Breast epithelium (tissue), 4 donors: Measurements from ENCODE around the gene B3GNT7. TPM values are rescaled to one million over a fixed set of nuclear protein-coding genes. Genes with fewer than 3 reads are reported as not detected.
"Not testable (repeated sequence)": the region's sequence is repeated elsewhere in the genome, so short reads cannot be mapped to it uniquely, and the experiment has no call there.

Experiments
- DNase-seq, 2 donors: peaks; one replicate each; pipeline ENCODE4 v3.0.0-alpha.2; 2019; ENCODE audit warnings: low spot score in 2 of 2
- H3K27ac ChIP-seq, 2 donors: fragments of 200-600 bp; sonication (generic) in 1 of 2; one replicate each; pipeline ENCODE4 v1.5.1; 2016 to 2019; ENCODE audit warnings: mild to moderate bottlenecking in 1 of 2
- H3K27me3 ChIP-seq, 2 donors: fragments of 200-600 bp; sonication (generic) in 1 of 2; one replicate each; pipeline versions ENCODE4 v1.5.1 to v1.6.0; 2017 to 2019; ENCODE audit warnings: control low read depth in 1 of 2, mild to moderate bottlenecking in 1 of 2
- H3K36me3 ChIP-seq: fragments of 200-600 bp; one replicate; pipeline ENCODE4 v1.5.1; 2019
- H3K4me1 ChIP-seq, 2 donors: fragments of 200-600 bp; sonication (generic); one replicate each; pipeline ENCODE4 v1.5.1; 2016 to 2019; ENCODE audit warnings: control low read depth in 1 of 2
- H3K4me3 ChIP-seq, 3 donors: fragments of 200-600 bp; sonication (generic); 1 replicate in 2 of 3; 2 replicates in 1 of 3; pipeline ENCODE4 v1.5.1; 2016 to 2019; ENCODE audit warnings: mild to moderate bottlenecking in 3 of 3, moderate library complexity in 2 of 3
- H3K9me3 ChIP-seq, 2 donors: fragments of 200-600 bp; sonication (generic) in 1 of 2; one replicate each; pipeline ENCODE4 v1.5.1; 2016 to 2019; ENCODE audit warnings: control low read depth in 1 of 2
- POLR2A ChIP-seq: fragments of 450-650 bp; IDR thresholded peaks from one replicate; pipeline ENCODE4 v1.6.1; 2016; ENCODE audit warnings: antibody characterized with exemption, mild to moderate bottlenecking, moderate library complexity
- POLR2AphosphoS5 ChIP-seq, 3 donors: sonication (generic); formaldehyde crosslinking; IDR thresholded peaks; one replicate each; pipeline ENCODE4 v1.6.1; 2017; ENCODE audit warnings: antibody characterized with exemption in 3 of 3
- intact Hi-C: fragments of 100-400 bp; cut with DNase I; formaldehyde crosslinking; loops from one replicate; pipeline ENCODE4 v1.15.1; 2023; ENCODE audit warnings: low total_unique reads
- total RNA-seq, 3 donors: library from RNA; depleted of rRNA; stranded (reverse); fragments of >200 nt; gene quantifications; one replicate each; pipeline ENCODE4 v1.1.0, GENCODE V29; 2016
- TF ChIP-seq, protein P1 (sequence below), 3 donors: fragments of 450-650 bp; IDR thresholded peaks; one replicate each; pipeline ENCODE4 v1.5.1; 2016 to 2017; ENCODE audit warnings: antibody characterized with exemption in 3 of 3, mild to moderate bottlenecking in 3 of 3, moderate library complexity in 3 of 3

B3GNT7 gene
- total RNA-seq, 3 donors from 2014 or later = 1.3 to 5.3 (median 2.3) TPM

DNA sequence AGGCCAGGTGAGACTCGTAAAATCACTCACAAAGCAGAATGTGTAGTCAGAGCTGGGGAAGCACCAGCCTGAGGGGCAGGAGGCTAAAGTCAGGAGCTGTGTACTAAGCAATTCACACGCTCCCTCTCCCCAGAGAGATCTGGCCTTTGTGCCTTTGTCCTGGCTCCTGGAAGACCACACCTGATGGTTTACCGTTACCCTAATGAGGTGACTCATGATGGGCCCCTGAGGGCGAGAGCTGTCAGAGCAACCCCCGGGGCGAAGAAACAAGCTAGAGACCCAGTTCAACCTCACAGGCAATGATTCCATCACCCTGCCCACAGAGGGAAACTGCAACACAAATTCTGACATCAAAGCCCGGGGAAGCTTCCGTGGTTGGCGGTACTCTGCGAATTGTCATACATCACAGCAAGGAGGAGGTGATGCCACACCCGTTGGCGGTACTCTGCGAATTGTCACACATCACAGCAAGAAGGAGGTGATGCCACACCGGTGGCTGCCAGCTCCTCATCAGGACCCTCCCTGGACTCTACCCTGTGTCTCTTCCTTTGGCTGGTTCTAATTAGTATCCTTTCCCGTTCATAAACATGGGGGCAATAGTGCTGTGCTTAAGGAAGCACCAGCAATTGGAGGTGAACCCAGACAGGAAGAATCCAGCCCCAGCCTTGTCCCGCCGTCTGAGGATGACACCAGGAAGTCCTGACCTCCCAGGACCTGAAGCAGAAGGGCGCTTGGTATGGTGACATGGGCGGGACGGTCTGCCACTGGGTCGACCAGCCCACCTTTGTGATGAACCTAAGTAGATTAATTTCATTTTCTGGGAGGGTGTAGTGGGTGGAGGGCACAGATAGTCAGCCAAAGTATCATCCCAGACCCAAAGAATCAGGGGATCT lies 30.5 kb downstream of the B3GNT7 start:
- TF ChIP-seq, protein P1, sequence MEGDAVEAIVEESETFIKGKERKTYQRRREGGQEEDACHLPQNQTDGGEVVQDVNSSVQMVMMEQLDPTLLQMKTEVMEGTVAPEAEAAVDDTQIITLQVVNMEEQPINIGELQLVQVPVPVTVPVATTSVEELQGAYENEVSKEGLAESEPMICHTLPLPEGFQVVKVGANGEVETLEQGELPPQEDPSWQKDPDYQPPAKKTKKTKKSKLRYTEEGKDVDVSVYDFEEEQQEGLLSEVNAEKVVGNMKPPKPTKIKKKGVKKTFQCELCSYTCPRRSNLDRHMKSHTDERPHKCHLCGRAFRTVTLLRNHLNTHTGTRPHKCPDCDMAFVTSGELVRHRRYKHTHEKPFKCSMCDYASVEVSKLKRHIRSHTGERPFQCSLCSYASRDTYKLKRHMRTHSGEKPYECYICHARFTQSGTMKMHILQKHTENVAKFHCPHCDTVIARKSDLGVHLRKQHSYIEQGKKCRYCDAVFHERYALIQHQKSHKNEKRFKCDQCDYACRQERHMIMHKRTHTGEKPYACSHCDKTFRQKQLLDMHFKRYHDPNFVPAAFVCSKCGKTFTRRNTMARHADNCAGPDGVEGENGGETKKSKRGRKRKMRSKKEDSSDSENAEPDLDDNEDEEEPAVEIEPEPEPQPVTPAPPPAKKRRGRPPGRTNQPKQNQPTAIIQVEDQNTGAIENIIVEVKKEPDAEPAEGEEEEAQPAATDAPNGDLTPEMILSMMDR (IDR thresholded peaks at IDR 0.05) = no peak
- TF ChIP-seq POLR2A (no peak), POLR2AphosphoS5 (IDR thresholded peaks at IDR 0.05) (no peak)
- Histone ChIP-seq H3K27me3 (no peaks in the 10 kb centered on the region), H3K27ac (no peak overlapping the region), H3K4me3 (no peak overlapping the region), H3K36me3 (no peaks in the 10 kb centered on the region), H3K9me3 (no peaks in the 10 kb centered on the region), H3K4me1 (no peaks in the 10 kb centered on the region)
- intact Hi-C loops = loop anchor here (10.0 kb wide), 1 partner anchor 811 kb away; no protein-coding TSS in a partner anchor
- no peak for DNase-seq

GRCh38 chr2:231427116-231427515 lies 31.6 kb downstream of the B3GNT7 start:
- Histone ChIP-seq H3K27ac (no peak overlapping the region), H3K36me3 (no peaks in the 10 kb centered on the region), H3K9me3 (no peaks in the 10 kb centered on the region), H3K27me3 (no peaks in the 10 kb centered on the region), H3K4me1 (no peaks in the 10 kb centered on the region), H3K4me3 (no peak overlapping the region)
- no peak for DNase-seq
- TF ChIP-seq POLR2AphosphoS5 (IDR thresholded peaks at IDR 0.05) (no peak), POLR2A (no peak)
- TF ChIP-seq, protein P1 (IDR thresholded peaks at IDR 0.05) = no peak
- intact Hi-C loops = loop anchor here (10.0 kb wide), 1 partner anchor 812 kb away; no protein-coding TSS in a partner anchor

- no peaks in the 10 kb centered on the region for H3K27me3 ChIP-seq
- no peaks in the 10 kb centered on the region for H3K36me3 ChIP-seq
- H3K4me1 ChIP-seq = no peaks in the 10 kb centered on the region
- no peak overlapping the region for H3K4me3 ChIP-seq
- intact Hi-C loops = loop anchor here (10.0 kb wide), 1 partner anchor 814 kb away; no protein-coding TSS in a partner anchor
- TF ChIP-seq, protein P1 (IDR thresholded peaks at IDR 0.05) = no peak
- TF ChIP-seq POLR2A (no peak), POLR2AphosphoS5 (IDR thresholded peaks at IDR 0.05) (no peak)
- no peak for DNase-seq
- H3K9me3 ChIP-seq = no peaks in the 10 kb centered on the region
- H3K27ac ChIP-seq = no peak overlapping the region
Measured at GRCh38 chr2:231429152-231429551, 33.6 kb downstream of the B3GNT7 start.

- H3K36me3 ChIP-seq = no peaks in the 10 kb centered on the region
- intact Hi-C loops = loop anchor here (10.0 kb wide), 1 partner anchor 815 kb away; no protein-coding TSS in a partner anchor
- H3K27ac ChIP-seq = no peak overlapping the region
- H3K4me1 ChIP-seq = no peaks in the 10 kb centered on the region
- no peak for DNase-seq
- H3K4me3 ChIP-seq = no peak overlapping the region
- H3K27me3 ChIP-seq = no peaks in the 10 kb centered on the region
- TF ChIP-seq POLR2AphosphoS5 (IDR thresholded peaks at IDR 0.05) (no peak), POLR2A (no peak)
- TF ChIP-seq, protein P1 (IDR thresholded peaks at IDR 0.05) = no peak
- no peaks in the 10 kb centered on the region for H3K9me3 ChIP-seq
Measured at GRCh38 chr2:231429901-231430300, 34.4 kb downstream of the B3GNT7 start.

- H3K4me3 ChIP-seq, intact Hi-C loops, H3K9me3 ChIP-seq, H3K27me3 ChIP-seq, H3K4me1 ChIP-seq, H3K27ac ChIP-seq, H3K36me3 ChIP-seq, DNase-seq: not testable (repeated sequence)
Measured at GRCh38 chr2:231430437-231430836, 34.9 kb downstream of the B3GNT7 start.
